ENCODE measurements around the gene SPON1.

DNA sequence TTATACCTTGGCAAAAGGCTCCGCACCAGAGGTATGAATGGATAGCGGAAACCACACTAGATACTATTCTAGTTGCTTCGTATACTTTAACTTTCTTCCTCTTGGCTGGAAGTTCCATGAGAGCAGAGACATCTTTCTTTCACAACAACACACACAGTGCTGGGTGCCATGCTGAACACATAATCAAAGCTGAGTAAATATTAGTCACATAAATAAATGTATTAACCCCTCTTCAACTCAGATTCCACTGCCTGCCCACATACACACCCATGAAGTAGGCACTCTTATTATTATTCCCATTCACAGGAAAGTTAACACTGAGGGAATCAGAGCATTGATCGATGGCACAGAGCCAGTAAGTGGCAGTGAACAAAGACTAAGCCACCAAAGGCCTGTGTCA is 35.4 kb downstream of the SPON1 start:
- TF ChIP-seq, protein P1, sequence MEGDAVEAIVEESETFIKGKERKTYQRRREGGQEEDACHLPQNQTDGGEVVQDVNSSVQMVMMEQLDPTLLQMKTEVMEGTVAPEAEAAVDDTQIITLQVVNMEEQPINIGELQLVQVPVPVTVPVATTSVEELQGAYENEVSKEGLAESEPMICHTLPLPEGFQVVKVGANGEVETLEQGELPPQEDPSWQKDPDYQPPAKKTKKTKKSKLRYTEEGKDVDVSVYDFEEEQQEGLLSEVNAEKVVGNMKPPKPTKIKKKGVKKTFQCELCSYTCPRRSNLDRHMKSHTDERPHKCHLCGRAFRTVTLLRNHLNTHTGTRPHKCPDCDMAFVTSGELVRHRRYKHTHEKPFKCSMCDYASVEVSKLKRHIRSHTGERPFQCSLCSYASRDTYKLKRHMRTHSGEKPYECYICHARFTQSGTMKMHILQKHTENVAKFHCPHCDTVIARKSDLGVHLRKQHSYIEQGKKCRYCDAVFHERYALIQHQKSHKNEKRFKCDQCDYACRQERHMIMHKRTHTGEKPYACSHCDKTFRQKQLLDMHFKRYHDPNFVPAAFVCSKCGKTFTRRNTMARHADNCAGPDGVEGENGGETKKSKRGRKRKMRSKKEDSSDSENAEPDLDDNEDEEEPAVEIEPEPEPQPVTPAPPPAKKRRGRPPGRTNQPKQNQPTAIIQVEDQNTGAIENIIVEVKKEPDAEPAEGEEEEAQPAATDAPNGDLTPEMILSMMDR (IDR thresholded peaks at IDR 0.05), result no peak
- no peak for TF ChIP-seq EZH2 (IDR thresholded peaks at IDR 0.05; ENCODE audit: borderline replicate concordance, insufficient read depth, low read depth, low read length, poor library complexity, severe bottlenecking)

Measured in B cell (primary cell).